ENCODE measurements around the gene SIRT7. TPM values are rescaled to one million over a fixed set of nuclear protein-coding genes. Genes with fewer than 3 reads are reported as not detected.

SIRT7 gene, protein sequence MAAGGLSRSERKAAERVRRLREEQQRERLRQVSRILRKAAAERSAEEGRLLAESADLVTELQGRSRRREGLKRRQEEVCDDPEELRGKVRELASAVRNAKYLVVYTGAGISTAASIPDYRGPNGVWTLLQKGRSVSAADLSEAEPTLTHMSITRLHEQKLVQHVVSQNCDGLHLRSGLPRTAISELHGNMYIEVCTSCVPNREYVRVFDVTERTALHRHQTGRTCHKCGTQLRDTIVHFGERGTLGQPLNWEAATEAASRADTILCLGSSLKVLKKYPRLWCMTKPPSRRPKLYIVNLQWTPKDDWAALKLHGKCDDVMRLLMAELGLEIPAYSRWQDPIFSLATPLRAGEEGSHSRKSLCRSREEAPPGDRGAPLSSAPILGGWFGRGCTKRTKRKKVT
- total RNA-seq (10 to 100 TPM; 18.6 to 21.6 TPM), polyA plus RNA-seq (10 to 100 TPM in 1 of 2 donors, 1 to 10 TPM in 1; 8.5 to 43.1 TPM)
- long read RNA-seq, donor 1, partial matches to known transcripts, result 6 of 17 reads
- long read RNA-seq, donor 1, other reads (novel, unspliced or antisense), result 10 of 17 reads
- long read RNA-seq, donor 2, transcript SIRT7-201 (10 exons, 1,743 nt), result major isoform, 6 of 16 reads
- long read RNA-seq, donor 2, partial matches to known transcripts, result 4 of 16 reads
- long read RNA-seq, donor 2, other reads (novel, unspliced or antisense), result 4 of 16 reads

DNA sequence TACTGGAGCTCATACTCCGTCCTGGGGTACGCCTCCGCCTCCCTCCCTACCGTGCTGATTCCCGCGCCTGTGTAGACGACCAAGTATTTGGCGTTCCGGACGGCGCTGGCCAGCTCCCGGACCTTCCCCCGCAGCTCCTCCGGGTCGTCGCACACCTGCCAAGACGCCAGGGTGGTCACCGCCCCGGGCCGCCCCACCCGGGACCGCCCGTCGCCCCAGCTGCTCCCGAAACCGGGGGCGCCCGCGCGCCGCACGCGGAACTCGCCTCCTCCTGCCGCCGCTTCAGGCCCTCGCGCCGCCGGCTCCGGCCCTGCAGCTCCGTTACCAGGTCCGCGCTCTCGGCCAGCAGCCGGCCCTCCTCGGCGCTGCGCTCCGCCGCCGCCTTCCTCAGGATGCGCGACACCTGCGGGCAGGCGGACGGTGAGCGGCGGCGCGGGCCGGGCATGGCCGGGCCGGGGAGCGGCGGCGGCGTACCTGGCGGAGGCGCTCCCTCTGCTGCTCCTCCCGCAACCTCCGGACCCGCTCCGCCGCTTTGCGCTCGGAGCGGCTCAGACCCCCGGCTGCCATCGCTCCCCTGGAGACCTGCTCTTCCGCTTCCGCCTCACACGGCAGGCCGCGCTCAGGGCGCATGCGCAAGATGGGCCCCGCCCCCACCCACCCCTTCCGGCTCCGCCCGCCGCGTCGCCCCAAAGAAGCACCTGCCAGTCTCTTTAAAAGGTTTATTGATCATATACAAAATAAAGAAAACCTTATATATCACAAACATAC lies at the start of gene SIRT7:
SIRT7 (minus strand) TSS at position 612 of the 768 bp plus-strand sequence; CDS start at position 567, 45 bp downstream.
- peak; percentile 77 for ATAC-seq (ENCODE audit: low FRiP score)
- H3K4me1 ChIP-seq (ENCODE audit: control insufficient read depth in 1 of 2, insufficient read depth in 2 of 2, low read length in 2 of 2), result no peaks in the 10 kb centered on the region
- H3K36me3 ChIP-seq (ENCODE audit: control insufficient read depth in 1 of 2, insufficient read depth in 2 of 2, low read length in 1 of 2), result peaks cover 0 to 3% of the 10 kb centered on the region in 2 donors
- intact Hi-C loops (cut with DNase I), result no loop called here
- 1% methylated on average over 83 to 94 of the region's 94 CpGs for WGBS, 2 donors
- peak; percentile 77 to 93 for DNase-seq
- no peaks in the 10 kb centered on the region for H3K27me3 ChIP-seq (ENCODE audit: control insufficient read depth in 1 of 2, insufficient read depth in 2 of 2, low read length in 1 of 2)
- H3K4me3 ChIP-seq (ENCODE audit: low read length in 2 of 2), result peak within 1 kb of the TSS; percentile 80 to 86
- no peaks in the 10 kb centered on the region for H3K9me3 ChIP-seq (ENCODE audit: control insufficient read depth, low read length)
- H3K27ac ChIP-seq (ENCODE audit: low read depth in 1 of 2, low read length in 2 of 2), result no peak within 1 kb of the TSS

DNA sequence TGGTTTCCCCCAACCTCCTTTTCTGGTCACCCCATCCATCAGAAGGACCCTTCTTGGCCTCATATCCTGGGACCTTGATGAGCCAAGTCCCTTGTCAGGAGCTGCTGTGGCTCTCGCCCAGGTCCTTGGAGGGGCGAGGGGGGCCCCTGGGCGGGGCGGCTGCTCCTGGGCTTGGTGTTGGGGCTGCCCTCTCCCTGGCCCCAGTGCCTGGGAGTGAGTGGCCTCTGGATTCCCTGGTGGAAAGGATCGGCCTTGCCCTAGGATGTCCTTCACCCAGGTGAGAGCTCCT lies 49.2 kb upstream of the SIRT7 start:
- DNase-seq (no peak), ATAC-seq (ENCODE audit: low FRiP score) (peak; percentile 9)
- Histone ChIP-seq H3K4me1 (ENCODE audit: control insufficient read depth in 1 of 2, insufficient read depth in 2 of 2, low read length in 2 of 2) (no peaks in the 10 kb centered on the region), H3K27ac (ENCODE audit: low read depth in 1 of 2, low read length in 2 of 2) (no peak overlapping the region), H3K9me3 (ENCODE audit: control insufficient read depth, low read length) (no peaks in the 10 kb centered on the region), H3K4me3 (ENCODE audit: low read length in 2 of 2) (no peak overlapping the region), H3K27me3 (ENCODE audit: control insufficient read depth in 1 of 2, insufficient read depth in 2 of 2, low read length in 1 of 2) (no peaks in the 10 kb centered on the region), H3K36me3 (ENCODE audit: control insufficient read depth in 1 of 2, insufficient read depth in 2 of 2, low read length in 1 of 2) (no peaks in the 10 kb centered on the region)
- intact Hi-C loops (cut with DNase I), result no loop called here
- 42 to 50% methylated on average over 5 of the region's 5 CpGs for WGBS, 2 donors

DNA sequence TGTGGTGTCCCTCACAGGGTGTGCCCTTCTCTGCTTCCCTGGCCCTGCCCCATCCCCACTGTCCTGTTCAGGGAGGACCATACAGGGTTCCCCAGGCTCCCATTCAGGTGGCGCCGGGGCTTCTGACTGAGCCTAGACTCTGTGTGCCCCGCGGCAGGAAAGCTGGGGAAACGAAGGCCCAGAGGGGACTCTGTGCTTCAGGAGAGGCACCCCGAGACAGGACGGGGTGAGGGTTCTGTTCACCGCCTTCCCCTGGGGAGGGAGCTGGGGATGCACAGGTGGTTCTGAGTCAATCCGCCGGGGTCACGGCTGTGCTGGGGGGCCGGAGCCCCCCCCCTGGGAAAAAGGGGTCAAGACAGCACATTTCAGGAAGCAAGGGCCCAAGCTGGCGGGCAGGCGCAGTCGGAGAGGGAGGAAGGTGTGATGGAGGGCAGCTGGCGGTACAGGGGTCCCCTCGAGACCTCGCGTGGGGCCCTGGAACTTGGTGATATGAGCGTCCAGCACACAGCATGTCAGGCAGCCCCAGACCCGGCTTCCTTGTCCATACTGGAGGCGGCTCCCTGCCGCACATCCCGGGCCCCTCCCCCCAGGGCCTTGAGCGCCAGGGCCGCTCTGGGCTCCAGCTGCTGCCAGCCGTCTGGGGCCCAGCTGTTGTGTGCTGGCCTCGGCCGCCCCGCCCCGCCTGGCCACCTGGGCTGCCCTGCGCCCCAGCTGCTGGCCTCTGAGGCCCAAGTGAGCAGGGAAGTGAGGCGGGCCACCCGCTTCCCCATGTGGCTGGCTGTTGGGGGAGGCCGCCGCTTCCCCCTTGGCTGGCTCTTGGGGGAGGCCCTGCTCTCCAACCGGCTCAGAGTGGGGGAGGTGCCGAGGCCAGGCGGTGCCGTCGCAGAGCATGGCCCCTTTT lies 48.6 kb upstream of the SIRT7 start:
- Histone ChIP-seq H3K9me3 (ENCODE audit: control insufficient read depth, low read length) (no peaks in the 10 kb centered on the region), H3K27me3 (ENCODE audit: control insufficient read depth in 1 of 2, insufficient read depth in 2 of 2, low read length in 1 of 2) (no peaks in the 10 kb centered on the region), H3K27ac (ENCODE audit: low read depth in 1 of 2, low read length in 2 of 2) (no peak overlapping the region), H3K4me1 (ENCODE audit: control insufficient read depth in 1 of 2, insufficient read depth in 2 of 2, low read length in 2 of 2) (no peaks in the 10 kb centered on the region), H3K4me3 (ENCODE audit: low read length in 2 of 2) (no peak overlapping the region), H3K36me3 (ENCODE audit: control insufficient read depth in 1 of 2, insufficient read depth in 2 of 2, low read length in 1 of 2) (no peaks in the 10 kb centered on the region)
- ATAC-seq (ENCODE audit: low FRiP score) (peak; percentile 22), DNase-seq (no peak)
- WGBS, 2 donors, result 66 to 67% methylated on average over 36 to 41 of the region's 41 CpGs
- intact Hi-C loops (cut with DNase I), result no loop called here

DNA sequence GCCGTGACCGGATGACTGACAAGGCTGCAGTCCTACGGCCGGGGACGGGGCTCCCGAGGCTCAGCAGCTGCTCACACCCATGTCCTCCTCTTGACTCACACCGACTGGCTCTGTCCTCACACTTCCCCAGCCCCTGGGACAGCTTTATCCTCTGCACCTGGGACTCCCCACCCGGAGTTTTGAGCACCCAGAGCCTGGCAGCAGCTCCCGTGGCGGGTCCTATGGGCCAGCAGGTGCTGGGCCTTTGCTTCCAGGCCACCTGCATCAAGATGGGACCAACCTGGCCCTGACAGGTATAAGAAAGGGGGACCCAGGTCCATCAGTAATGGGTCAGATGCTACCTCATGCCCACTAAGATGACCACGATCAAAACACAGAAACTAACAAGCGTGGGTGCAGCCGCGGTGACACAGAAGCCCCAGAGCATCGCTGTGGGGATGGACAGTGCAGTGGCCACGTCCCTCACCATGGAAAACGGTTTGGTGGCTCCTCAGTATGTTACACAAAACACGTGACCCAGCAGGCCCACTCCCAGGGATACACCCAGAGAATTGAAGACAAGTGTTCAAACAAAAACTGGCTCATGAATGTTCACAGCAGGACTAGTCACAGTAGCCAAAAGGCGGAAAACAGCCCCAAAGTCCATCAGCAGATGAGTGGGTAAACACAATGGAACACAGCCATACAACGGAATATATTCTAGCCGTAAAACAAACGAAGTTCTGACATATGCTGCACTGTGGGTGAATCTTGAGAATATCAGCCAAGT lies 46.3 kb upstream of the SIRT7 start:
- Histone ChIP-seq H3K9me3 (ENCODE audit: control insufficient read depth, low read length) (no peaks in the 10 kb centered on the region), H3K27me3 (ENCODE audit: control insufficient read depth in 1 of 2, insufficient read depth in 2 of 2, low read length in 1 of 2) (no peaks in the 10 kb centered on the region), H3K4me3 (ENCODE audit: low read length in 2 of 2) (no peak overlapping the region), H3K4me1 (ENCODE audit: control insufficient read depth in 1 of 2, insufficient read depth in 2 of 2, low read length in 2 of 2) (no peaks in the 10 kb centered on the region), H3K36me3 (ENCODE audit: control insufficient read depth in 1 of 2, insufficient read depth in 2 of 2, low read length in 1 of 2) (no peaks in the 10 kb centered on the region), H3K27ac (ENCODE audit: low read depth in 1 of 2, low read length in 2 of 2) (no peak overlapping the region)
- ATAC-seq (ENCODE audit: low FRiP score) (no peak), DNase-seq (no peak)
- intact Hi-C loops (cut with DNase I), result no loop called here
- WGBS, 2 donors, result 60 to 67% methylated on average over 22 of the region's 22 CpGs

DNA sequence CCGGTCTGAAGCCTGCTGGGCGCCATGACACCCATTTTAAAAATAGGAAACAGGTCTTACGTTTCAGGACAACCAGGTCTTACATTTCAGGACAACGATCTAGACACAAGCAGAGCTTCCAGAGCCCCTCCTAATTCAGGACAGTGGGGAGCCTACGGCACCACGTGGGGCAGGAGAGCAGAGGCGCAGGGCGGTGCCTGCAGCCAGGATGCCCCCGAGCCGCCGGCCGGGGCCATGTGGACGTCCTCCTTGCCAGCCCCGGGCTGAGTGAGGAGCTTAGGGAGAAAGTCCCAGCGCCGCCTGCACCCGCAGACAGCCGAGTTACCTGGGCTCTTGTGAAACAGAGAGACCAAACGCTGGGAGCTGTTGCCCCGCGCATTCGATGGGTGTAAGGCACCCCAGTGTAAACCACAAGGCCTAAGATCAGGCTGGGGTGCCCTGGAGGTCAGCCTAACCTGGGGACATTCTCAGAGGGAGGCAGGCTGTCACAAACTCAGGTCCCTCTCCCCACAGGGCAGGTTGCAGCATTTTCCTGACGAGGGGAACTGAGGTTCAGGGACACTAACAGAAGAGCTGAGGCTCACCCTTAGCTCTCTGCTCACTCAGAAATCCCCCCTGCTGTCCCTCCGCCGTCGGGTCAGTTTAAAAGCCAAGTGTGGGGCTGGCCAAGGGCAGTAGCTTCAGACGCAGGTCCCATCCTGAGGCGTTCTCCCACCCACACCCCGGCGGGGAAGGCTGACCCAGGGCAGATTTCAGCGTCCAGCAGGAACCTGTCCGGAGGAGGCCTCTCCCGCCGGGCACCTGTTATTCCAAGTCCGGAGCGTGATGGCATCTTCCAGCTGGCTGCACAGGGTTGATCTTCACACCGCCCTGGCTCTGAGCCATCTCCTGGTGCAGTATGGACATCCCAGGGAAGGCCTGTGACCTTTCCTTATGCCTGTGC lies 44.8 kb upstream of the SIRT7 start:
- no peaks in the 10 kb centered on the region for H3K27me3 ChIP-seq (ENCODE audit: control insufficient read depth in 1 of 2, insufficient read depth in 2 of 2, low read length in 1 of 2)
- ATAC-seq (ENCODE audit: low FRiP score) (no peak), DNase-seq (no peak)
- no peak overlapping the region for H3K4me3 ChIP-seq (ENCODE audit: low read length in 2 of 2)
- 48 to 53% methylated on average over 37 of the region's 37 CpGs for WGBS, 2 donors
- H3K9me3 ChIP-seq (ENCODE audit: control insufficient read depth, low read length), result no peaks in the 10 kb centered on the region
- no peaks in the 10 kb centered on the region for H3K36me3 ChIP-seq (ENCODE audit: control insufficient read depth in 1 of 2, insufficient read depth in 2 of 2, low read length in 1 of 2)
- no peaks in the 10 kb centered on the region for H3K4me1 ChIP-seq (ENCODE audit: control insufficient read depth in 1 of 2, insufficient read depth in 2 of 2, low read length in 2 of 2)
- intact Hi-C loops (cut with DNase I), result no loop called here
- H3K27ac ChIP-seq (ENCODE audit: low read depth in 1 of 2, low read length in 2 of 2), result no peak overlapping the region

DNA sequence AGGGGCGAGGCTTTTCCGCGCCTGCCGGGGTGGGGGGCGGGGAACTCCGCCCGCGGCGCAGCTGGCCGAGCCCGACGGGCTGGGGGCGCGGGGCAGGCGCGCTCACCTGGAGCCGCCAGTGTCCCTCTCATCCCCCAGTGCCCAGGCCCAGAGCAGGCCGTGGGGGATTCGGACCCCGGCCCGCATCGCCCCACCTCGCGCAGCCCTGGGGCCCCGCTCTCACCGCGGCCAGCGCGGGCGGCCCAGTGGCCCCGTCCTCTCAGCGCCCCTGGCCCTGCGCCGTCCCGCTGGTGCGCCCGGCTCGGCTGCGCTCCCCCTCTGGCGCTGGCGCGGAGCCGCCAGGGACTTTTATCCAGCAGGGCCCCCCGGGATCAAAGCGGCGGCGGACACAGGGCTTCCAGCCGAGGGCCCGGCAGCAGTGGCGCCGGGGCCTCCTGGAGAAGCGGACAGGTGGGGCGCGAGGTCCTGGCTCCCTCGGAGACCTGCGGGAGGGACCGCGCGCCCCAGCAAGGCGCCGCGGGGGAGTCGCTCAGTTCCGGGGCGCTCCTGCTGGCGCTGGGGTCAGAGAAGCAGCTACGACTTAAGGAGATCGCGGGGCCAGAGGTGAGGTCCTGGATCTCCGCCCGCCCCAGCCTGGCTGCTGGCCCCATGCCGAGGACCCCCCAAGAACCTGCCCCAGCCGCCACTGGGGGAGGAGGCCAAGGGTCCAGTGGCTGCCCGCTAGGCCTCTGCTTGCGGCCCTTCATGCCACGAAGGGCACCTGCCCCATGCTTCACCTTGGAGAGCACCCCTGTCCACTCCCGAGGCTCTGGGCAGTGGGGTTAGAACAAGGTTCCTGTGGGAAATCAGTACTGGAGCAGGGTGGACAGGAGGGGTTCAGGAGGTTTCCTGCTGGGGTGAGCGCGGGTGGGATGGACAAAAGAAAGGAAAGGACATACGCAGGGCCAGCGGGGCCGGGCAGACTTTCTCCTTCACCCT lies 43.8 kb upstream of the SIRT7 start:
- H3K9me3 ChIP-seq (ENCODE audit: control insufficient read depth, low read length), result no peaks in the 10 kb centered on the region
- no peak overlapping the region for H3K27ac ChIP-seq (ENCODE audit: low read depth in 1 of 2, low read length in 2 of 2)
- 7 to 8% methylated on average over 80 to 82 of the region's 82 CpGs for WGBS, 2 donors
- H3K36me3 ChIP-seq (ENCODE audit: control insufficient read depth in 1 of 2, insufficient read depth in 2 of 2, low read length in 1 of 2), result no peaks in the 10 kb centered on the region
- intact Hi-C loops (cut with DNase I), result no loop called here
- H3K27me3 ChIP-seq (ENCODE audit: control insufficient read depth in 1 of 2, insufficient read depth in 2 of 2, low read length in 1 of 2), result no peaks in the 10 kb centered on the region
- ATAC-seq (ENCODE audit: low FRiP score) (no peak), DNase-seq (no peak)
- no peak overlapping the region for H3K4me3 ChIP-seq (ENCODE audit: low read length in 2 of 2)
- no peaks in the 10 kb centered on the region for H3K4me1 ChIP-seq (ENCODE audit: control insufficient read depth in 1 of 2, insufficient read depth in 2 of 2, low read length in 2 of 2)

Measured in aorta (tissue), 5 donors.